SH-SY5Y (cell line): ENCODE data around the gene CSNK1E.

Experiments used
- GATA2 ChIP-seq: IDR thresholded peaks from 2 replicates; pipeline ENCODE4 v1.6.1; 2011; ENCODE audit warnings: mild to moderate bottlenecking, low read depth, low read length
- GATA3 ChIP-seq: IDR thresholded peaks from 2 replicates; pipeline ENCODE4 v1.6.1; 2011; ENCODE audit warnings: low read depth, mild to moderate bottlenecking, low read length, moderate library complexity

CSNK1E gene

GRCh38 chr22:38298312-38299005 lies 18.8 kb downstream of the CSNK1E start:
- TF ChIP-seq GATA3: no peak
- no peak for TF ChIP-seq GATA2

GRCh38 chr22:38296372-38296771 lies 20.9 kb downstream of the CSNK1E start:
- TF ChIP-seq GATA2: no peak
- no peak for TF ChIP-seq GATA3

GRCh38 chr22:38295863-38296262 lies 21.4 kb downstream of the CSNK1E start:
- TF ChIP-seq GATA3: no peak
- no peak for TF ChIP-seq GATA2

GRCh38 chr22:38295339-38295738 lies 21.9 kb downstream of the CSNK1E start:
- no peak for TF ChIP-seq GATA2
- no peak for TF ChIP-seq GATA3

- TF ChIP-seq GATA3 (no peak), GATA2 (no peak)
Observed at GRCh38 chr22:38294193-38294592, 23.0 kb downstream of the CSNK1E start.

- TF ChIP-seq GATA3 (no peak), GATA2 (no peak)
Observed at GRCh38 chr22:38292694-38293093, 24.5 kb downstream of the CSNK1E start.

GRCh38 chr22:38291201-38291777 lies 25.9 kb downstream of the CSNK1E start:
- no peak for TF ChIP-seq GATA3
- no peak for TF ChIP-seq GATA2

GRCh38 chr22:38290347-38290746 lies 26.9 kb downstream of the CSNK1E start:
- no peak for TF ChIP-seq GATA3
- TF ChIP-seq GATA2: no peak

- no peak for TF ChIP-seq GATA2
- TF ChIP-seq GATA3: no peak
Observed at GRCh38 chr22:38289583-38290082, 27.6 kb downstream of the CSNK1E start.

- TF ChIP-seq GATA3 (no peak), GATA2 (no peak)
Observed at GRCh38 chr22:38286915-38287669, 30.1 kb downstream of the CSNK1E start.

GRCh38 chr22:38285018-38285417 lies 32.2 kb downstream of the CSNK1E start:
- TF ChIP-seq GATA3: no peak
- no peak for TF ChIP-seq GATA2

- TF ChIP-seq GATA3: no peak
- no peak for TF ChIP-seq GATA2
Observed at GRCh38 chr22:38284042-38284402, 33.2 kb downstream of the CSNK1E start.

GRCh38 chr22:38282397-38282796 lies 34.8 kb downstream of the CSNK1E start:
- no peak for TF ChIP-seq GATA3
- TF ChIP-seq GATA2: no peak

GRCh38 chr22:38276166-38276565 lies 41.1 kb downstream of the CSNK1E start:
- no peak for TF ChIP-seq GATA2
- TF ChIP-seq GATA3: no peak
